HepG2 (cell line): ENCODE results near the gene TSPAN11. TPM values are rescaled to one million over a fixed set of nuclear protein-coding genes. Genes with fewer than 3 reads are reported as not detected.

Experiments
- ATAC-seq: fragments of 200-7000 bp; cut with Tn5 transposase; 3 replicates; pipeline ENCODE4 v1.9.1; 2020; ENCODE audit warnings: mild to moderate bottlenecking, moderate library complexity
- BruUV-seq: library from RNA; stranded (reverse); fragments of 400-500 nt; replicated peaks from 2 replicates; lab custom pipeline; 2021; lab: Mats Ljungman, UMichigan
- CTCF ChIA-PET: fragments of 300-600 bp; formaldehyde crosslinking; extraction: SDS; loops from one replicate; lab custom pipeline; 2021; ENCODE audit warnings: low total read pairs, inconsistent platforms, low intra/inter-chr PET ratio; lab: Yijun Ruan, JAX
- POLR2A ChIA-PET: fragments of 350-600 bp; sonication (Branson Sonifier 250); formaldehyde crosslinking; loops from one replicate; lab custom pipeline; 2020; ENCODE audit warnings: antibody characterized with exemption, inconsistent platforms; lab: Yijun Ruan, JAX
- DNase-seq: peaks from one replicate; pipeline ENCODE4 v3.0.0-alpha.2; 2015; ENCODE audit warnings: low spot score
- FAIRE-seq: peaks from 3 replicates; lab custom pipeline; 2011; peaks lifted over from hg19 to GRCh38; lab: Jason Lieb, UNC
- H2AFZ ChIP-seq: one replicate; pipeline ENCODE4 v1.6.1; 2011; ENCODE audit warnings: low read length, inconsistent platforms
- H3K27ac ChIP-seq: fragments of 300-600 bp; 3 replicates; pipeline ENCODE4 v1.8.0; 2011; ENCODE audit warnings: mixed run types, mild to moderate bottlenecking, mixed read lengths, low read length, inconsistent platforms; ENCODE audit not compliant: insufficient read depth; ENCODE audit errors: extremely low read length
- H3K27me3 ChIP-seq, 2 experiments: fragments of 200-600 bp in 1 of 2; 2 replicates in 1 of 2; 3 replicates in 1 of 2; pipeline versions ENCODE4 v1.6.0 to v1.8.0; 2011; ENCODE audit warnings: low read length in 2 of 2, mild to moderate bottlenecking in 2 of 2, moderate library complexity in 2 of 2, inconsistent platforms in 1 of 2; ENCODE audit not compliant: insufficient read depth in 2 of 2, control insufficient read depth in 1 of 2
- H3K36me3 ChIP-seq, 2 experiments: fragments of 200-600 bp in 1 of 2; replicated peaks in 1 of 2; 2 replicates in 1 of 2; 3 replicates in 1 of 2; pipeline versions ENCODE4 v1.5.1 to v1.8.0; 2011; ENCODE audit warnings: low read length in 2 of 2, inconsistent platforms in 1 of 2; ENCODE audit not compliant: insufficient read depth in 2 of 2, control insufficient read depth in 1 of 2
- H3K4me1 ChIP-seq: 2 replicates; pipeline ENCODE4 v1.5.1; 2012; ENCODE audit warnings: low read length, inconsistent platforms; ENCODE audit not compliant: insufficient read depth
- H3K4me2 ChIP-seq: 2 replicates; pipeline ENCODE4 v1.6.0; 2011; ENCODE audit warnings: low read depth, low read length, inconsistent platforms
- H3K4me3 ChIP-seq, 3 experiments: fragments of 200-600 bp in 1 of 3; sonication (generic), shearing (Covaris generic) in 1 of 3; replicated peaks in 1 of 3; 2 replicates each; pipeline ENCODE4 v1.5.1; 2011 to 2016; ENCODE audit warnings: low read length in 3 of 3, inconsistent platforms in 2 of 3, low read depth in 2 of 3, mild to moderate bottlenecking in 2 of 3, control low read depth in 1 of 3, mixed read lengths in 1 of 3; ENCODE audit not compliant: insufficient read depth in 1 of 3
- H3K79me2 ChIP-seq: one replicate; pipeline ENCODE4 v1.6.1; 2011; ENCODE audit warnings: low read length, inconsistent platforms; ENCODE audit not compliant: insufficient read depth
- H3K9ac ChIP-seq: 2 replicates; pipeline ENCODE4 v1.6.0; 2011; ENCODE audit warnings: mild to moderate bottlenecking, low read depth, low read length, inconsistent platforms; ENCODE audit not compliant: insufficient read depth
- H3K9me3 ChIP-seq: 2 replicates; pipeline ENCODE4 v1.5.1; 2012; ENCODE audit warnings: mild to moderate bottlenecking, low read length
- H4K20me1 ChIP-seq: 2 replicates; pipeline ENCODE4 v1.6.0; 2011; ENCODE audit warnings: inconsistent platforms, mild to moderate bottlenecking, low read length, moderate library complexity; ENCODE audit not compliant: insufficient read depth
- MED1 ChIP-seq: sonication (generic); formaldehyde crosslinking; IDR thresholded peaks from 2 replicates; pipeline ENCODE4 v1.4.0; 2020; ENCODE audit warnings: missing genetic modification reagents
- MED8 ChIP-seq: sonication (generic); formaldehyde crosslinking; IDR thresholded peaks from 2 replicates; pipeline ENCODE4 v1.8.1; 2023; ENCODE audit warnings: mild to moderate bottlenecking, missing genetic modification reagents; ENCODE audit not compliant: insufficient replicate concordance
- MEIS2 ChIP-seq: sonication (generic); formaldehyde crosslinking; IDR thresholded peaks from 2 replicates; pipeline ENCODE4 v1.9.0; 2021; ENCODE audit warnings: mild to moderate bottlenecking, missing genetic modification reagents
- SOX5 ChIP-seq: IDR thresholded peaks from 2 replicates; pipeline ENCODE4 v1.6.1; 2016; ENCODE audit warnings: borderline replicate concordance
- ZFP62 ChIP-seq: sonication (generic); formaldehyde crosslinking; IDR thresholded peaks from 2 replicates; pipeline ENCODE4 v1.4.0; 2020; ENCODE audit warnings: missing genetic modification reagents
- ZSCAN30 ChIP-seq: sonication (generic); formaldehyde crosslinking; IDR thresholded peaks from 2 replicates; pipeline ENCODE4 v1.5.0; 2020; ENCODE audit warnings: mild to moderate bottlenecking, missing genetic modification reagents
- WGBS: methylation state at CpG from one replicate; pipeline ENCODE4 v1.1.6; 2017; ENCODE audit warnings: low lambda C conversion rate; 5-methylcytosine and 5-hydroxymethylcytosine counted together
- in situ Hi-C: cut with HindIII; loops from 2 replicates; pipeline ENCODE4 v1.10.0; 2017; ENCODE audit warnings: low pct_unique_long_range_greater_than_20kb; ENCODE audit not compliant: extremely low pct_ligation_motif_present
- intact Hi-C: fragments of 100-400 bp; cut with micrococcal nuclease; formaldehyde crosslinking; loops from one replicate; pipeline ENCODE4 v1.10.0; 2022; ENCODE audit not compliant: unreplicated experiment
- polyA plus RNA-seq, 8 experiments: library from polyadenylated mRNA; depleted of rRNA in 3 of 8; stranded (reverse) in 7 of 8; unstranded in 1 of 8; fragments of >200 nt; fragmentation: Illumina TruSeq in 4 of 8; extraction: Trizol in 4 of 8; gene quantifications; 2 replicates each; pipeline versions ENCODE4 v1.2.1 to v1.2.3, GENCODE V29; 2011 to 2016; ENCODE audit warnings: low read depth in 4 of 8, missing spikeins in 1 of 8, mixed read lengths in 1 of 8; ENCODE audit not compliant: insufficient read depth in 1 of 8
- total RNA-seq, 5 experiments: library from RNA; depleted of rRNA; stranded (reverse); fragments of >200 nt; fragmentation: Illumina TruSeq; extraction: Trizol; gene quantifications; 2 replicates each; pipeline ENCODE4 v1.2.3, GENCODE V29; 2016; ENCODE audit warnings: low read depth in 1 of 5
- TF ChIP-seq, protein P1 (sequence below): IDR thresholded peaks from 2 replicates; pipeline ENCODE4 v1.6.1; 2016; ENCODE audit warnings: low read depth, missing genetic modification reagents, missing compliant biosample characterization
- TF ChIP-seq, protein P2 (sequence below): sonication (generic); formaldehyde crosslinking; IDR thresholded peaks from 2 replicates; pipeline ENCODE4 v1.4.0; 2020; ENCODE audit warnings: missing genetic modification reagents
- TF ChIP-seq, protein P3 (sequence below): sonication (generic); formaldehyde crosslinking; IDR thresholded peaks from 2 replicates; pipeline ENCODE4 v1.5.0; 2020; ENCODE audit warnings: mild to moderate bottlenecking, missing genetic modification reagents, moderate library complexity
- TF ChIP-seq, protein P4 (sequence below): sonication (generic); formaldehyde crosslinking; IDR thresholded peaks from 2 replicates; pipeline ENCODE4 v1.4.0; 2020; ENCODE audit warnings: missing genetic modification reagents, borderline replicate concordance
- TF ChIP-seq, protein P5 (sequence below): sonication (generic); formaldehyde crosslinking; IDR thresholded peaks from 2 replicates; pipeline ENCODE4 v1.8.1; 2023; ENCODE audit warnings: mild to moderate bottlenecking, inconsistent platforms, moderate library complexity, missing genetic modification reagents, borderline replicate concordance

The TSPAN11 gene
- total and polyA plus RNA-seq, 2 of the 13 experiments (the other 11 are each of a cell fraction or from before 2014, with no cell fraction given), result 0.01 to 0.07 TPM

DNA sequence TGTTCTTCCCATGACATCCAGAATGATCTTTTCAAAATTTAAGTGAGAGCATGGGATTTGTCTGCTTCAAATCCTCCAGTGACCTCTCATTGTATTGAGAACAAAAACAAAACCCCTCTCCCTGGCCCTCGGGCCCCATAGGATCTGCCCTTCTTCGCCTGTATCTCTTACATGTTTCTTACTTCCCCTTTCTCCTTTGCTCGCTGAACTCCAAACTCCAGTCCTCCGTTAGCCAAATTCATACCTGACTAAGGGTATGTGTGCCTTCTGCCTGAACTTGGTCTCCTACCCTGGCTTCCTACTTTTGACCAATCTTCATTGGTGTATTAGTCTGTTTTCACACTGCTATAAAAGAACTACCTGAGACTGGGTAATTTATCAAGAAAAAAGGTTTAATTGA lies 13.2 kb upstream of the TSPAN11 start:
- BruUV-seq, result no TSS peak
- H4K20me1 ChIP-seq, result no peaks in the 10 kb centered on the region
- WGBS, result 26% methylated on average over 4 of the region's 4 CpGs
- H3K4me1 ChIP-seq, result peaks cover 18% of the 10 kb centered on the region
- H2AFZ ChIP-seq, result no peak overlapping the region
- no peak for FAIRE-seq
- in situ Hi-C loops, result no loop called here
- intact Hi-C loops, result no loop called here
- no peak overlapping the region for H3K27ac ChIP-seq
- POLR2A ChIA-PET, result no interaction called here
- H3K27me3 ChIP-seq, result peaks cover 0 to 3% of the 10 kb centered on the region in 2 experiments; a peak in 1 of 5 replicates
- CTCF ChIA-PET, result no interaction called here
- no peak overlapping the region for H3K4me2 ChIP-seq
- no peaks in the 10 kb centered on the region for H3K36me3 ChIP-seq
- H3K9ac ChIP-seq, result no peak overlapping the region
- H3K79me2 ChIP-seq, result no peaks in the 10 kb centered on the region
- no peaks in the 10 kb centered on the region for H3K9me3 ChIP-seq
- H3K4me3 ChIP-seq, result no peak overlapping the region
- no peak for ATAC-seq
- DNase-seq, result no peak
- TF ChIP-seq, protein P1, sequence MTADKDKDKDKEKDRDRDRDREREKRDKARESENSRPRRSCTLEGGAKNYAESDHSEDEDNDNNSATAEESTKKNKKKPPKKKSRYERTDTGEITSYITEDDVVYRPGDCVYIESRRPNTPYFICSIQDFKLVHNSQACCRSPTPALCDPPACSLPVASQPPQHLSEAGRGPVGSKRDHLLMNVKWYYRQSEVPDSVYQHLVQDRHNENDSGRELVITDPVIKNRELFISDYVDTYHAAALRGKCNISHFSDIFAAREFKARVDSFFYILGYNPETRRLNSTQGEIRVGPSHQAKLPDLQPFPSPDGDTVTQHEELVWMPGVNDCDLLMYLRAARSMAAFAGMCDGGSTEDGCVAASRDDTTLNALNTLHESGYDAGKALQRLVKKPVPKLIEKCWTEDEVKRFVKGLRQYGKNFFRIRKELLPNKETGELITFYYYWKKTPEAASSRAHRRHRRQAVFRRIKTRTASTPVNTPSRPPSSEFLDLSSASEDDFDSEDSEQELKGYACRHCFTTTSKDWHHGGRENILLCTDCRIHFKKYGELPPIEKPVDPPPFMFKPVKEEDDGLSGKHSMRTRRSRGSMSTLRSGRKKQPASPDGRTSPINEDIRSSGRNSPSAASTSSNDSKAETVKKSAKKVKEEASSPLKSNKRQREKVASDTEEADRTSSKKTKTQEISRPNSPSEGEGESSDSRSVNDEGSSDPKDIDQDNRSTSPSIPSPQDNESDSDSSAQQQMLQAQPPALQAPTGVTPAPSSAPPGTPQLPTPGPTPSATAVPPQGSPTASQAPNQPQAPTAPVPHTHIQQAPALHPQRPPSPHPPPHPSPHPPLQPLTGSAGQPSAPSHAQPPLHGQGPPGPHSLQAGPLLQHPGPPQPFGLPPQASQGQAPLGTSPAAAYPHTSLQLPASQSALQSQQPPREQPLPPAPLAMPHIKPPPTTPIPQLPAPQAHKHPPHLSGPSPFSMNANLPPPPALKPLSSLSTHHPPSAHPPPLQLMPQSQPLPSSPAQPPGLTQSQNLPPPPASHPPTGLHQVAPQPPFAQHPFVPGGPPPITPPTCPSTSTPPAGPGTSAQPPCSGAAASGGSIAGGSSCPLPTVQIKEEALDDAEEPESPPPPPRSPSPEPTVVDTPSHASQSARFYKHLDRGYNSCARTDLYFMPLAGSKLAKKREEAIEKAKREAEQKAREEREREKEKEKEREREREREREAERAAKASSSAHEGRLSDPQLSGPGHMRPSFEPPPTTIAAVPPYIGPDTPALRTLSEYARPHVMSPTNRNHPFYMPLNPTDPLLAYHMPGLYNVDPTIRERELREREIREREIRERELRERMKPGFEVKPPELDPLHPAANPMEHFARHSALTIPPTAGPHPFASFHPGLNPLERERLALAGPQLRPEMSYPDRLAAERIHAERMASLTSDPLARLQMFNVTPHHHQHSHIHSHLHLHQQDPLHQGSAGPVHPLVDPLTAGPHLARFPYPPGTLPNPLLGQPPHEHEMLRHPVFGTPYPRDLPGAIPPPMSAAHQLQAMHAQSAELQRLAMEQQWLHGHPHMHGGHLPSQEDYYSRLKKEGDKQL (CRISPR knock-in tag), result no peak
- TF ChIP-seq SOX5 (CRISPR knock-in tag) (no peak), MEIS2 (no peak), MED8 (CRISPR knock-in tag) (no peak), ZSCAN30 (CRISPR knock-in tag) (no peak), MED1 (CRISPR knock-in tag) (no peak), ZFP62 (no peak)
- TF ChIP-seq, protein P2, sequence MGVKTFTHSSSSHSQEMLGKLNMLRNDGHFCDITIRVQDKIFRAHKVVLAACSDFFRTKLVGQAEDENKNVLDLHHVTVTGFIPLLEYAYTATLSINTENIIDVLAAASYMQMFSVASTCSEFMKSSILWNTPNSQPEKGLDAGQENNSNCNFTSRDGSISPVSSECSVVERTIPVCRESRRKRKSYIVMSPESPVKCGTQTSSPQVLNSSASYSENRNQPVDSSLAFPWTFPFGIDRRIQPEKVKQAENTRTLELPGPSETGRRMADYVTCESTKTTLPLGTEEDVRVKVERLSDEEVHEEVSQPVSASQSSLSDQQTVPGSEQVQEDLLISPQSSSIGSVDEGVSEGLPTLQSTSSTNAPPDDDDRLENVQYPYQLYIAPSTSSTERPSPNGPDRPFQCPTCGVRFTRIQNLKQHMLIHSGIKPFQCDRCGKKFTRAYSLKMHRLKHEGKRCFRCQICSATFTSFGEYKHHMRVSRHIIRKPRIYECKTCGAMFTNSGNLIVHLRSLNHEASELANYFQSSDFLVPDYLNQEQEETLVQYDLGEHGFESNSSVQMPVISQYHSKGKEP (CRISPR knock-in tag), result no peak
- TF ChIP-seq, protein P3, sequence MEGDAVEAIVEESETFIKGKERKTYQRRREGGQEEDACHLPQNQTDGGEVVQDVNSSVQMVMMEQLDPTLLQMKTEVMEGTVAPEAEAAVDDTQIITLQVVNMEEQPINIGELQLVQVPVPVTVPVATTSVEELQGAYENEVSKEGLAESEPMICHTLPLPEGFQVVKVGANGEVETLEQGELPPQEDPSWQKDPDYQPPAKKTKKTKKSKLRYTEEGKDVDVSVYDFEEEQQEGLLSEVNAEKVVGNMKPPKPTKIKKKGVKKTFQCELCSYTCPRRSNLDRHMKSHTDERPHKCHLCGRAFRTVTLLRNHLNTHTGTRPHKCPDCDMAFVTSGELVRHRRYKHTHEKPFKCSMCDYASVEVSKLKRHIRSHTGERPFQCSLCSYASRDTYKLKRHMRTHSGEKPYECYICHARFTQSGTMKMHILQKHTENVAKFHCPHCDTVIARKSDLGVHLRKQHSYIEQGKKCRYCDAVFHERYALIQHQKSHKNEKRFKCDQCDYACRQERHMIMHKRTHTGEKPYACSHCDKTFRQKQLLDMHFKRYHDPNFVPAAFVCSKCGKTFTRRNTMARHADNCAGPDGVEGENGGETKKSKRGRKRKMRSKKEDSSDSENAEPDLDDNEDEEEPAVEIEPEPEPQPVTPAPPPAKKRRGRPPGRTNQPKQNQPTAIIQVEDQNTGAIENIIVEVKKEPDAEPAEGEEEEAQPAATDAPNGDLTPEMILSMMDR, result no peak
- TF ChIP-seq, protein P4, sequence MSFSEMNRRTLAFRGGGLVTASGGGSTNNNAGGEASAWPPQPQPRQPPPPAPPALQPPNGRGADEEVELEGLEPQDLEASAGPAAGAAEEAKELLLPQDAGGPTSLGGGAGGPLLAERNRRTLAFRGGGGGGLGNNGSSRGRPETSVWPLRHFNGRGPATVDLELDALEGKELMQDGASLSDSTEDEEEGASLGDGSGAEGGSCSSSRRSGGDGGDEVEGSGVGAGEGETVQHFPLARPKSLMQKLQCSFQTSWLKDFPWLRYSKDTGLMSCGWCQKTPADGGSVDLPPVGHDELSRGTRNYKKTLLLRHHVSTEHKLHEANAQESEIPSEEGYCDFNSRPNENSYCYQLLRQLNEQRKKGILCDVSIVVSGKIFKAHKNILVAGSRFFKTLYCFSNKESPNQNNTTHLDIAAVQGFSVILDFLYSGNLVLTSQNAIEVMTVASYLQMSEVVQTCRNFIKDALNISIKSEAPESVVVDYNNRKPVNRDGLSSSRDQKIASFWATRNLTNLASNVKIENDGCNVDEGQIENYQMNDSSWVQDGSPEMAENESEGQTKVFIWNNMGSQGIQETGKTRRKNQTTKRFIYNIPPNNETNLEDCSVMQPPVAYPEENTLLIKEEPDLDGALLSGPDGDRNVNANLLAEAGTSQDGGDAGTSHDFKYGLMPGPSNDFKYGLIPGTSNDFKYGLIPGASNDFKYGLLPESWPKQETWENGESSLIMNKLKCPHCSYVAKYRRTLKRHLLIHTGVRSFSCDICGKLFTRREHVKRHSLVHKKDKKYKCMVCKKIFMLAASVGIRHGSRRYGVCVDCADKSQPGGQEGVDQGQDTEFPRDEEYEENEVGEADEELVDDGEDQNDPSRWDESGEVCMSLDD, result no peak
- TF ChIP-seq, protein P5, sequence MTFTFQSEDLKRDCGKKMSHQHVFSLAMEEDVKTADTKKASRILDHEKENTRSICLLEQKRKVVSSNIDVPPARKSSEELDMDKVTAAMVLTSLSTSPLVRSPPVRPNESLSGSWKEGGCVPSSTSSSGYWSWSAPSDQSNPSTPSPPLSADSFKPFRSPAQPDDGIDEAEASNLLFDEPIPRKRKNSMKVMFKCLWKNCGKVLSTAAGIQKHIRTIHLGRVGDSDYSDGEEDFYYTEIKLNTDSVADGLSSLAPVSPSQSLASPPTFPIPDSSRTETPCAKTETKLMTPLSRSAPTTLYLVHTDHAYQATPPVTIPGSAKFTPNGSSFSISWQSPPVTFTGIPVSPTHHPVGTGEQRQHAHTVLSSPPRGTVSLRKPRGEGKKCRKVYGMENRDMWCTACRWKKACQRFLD, result no peak
